GM12878 (cell line): ENCODE measurements around the gene RPGR. TPM values are rescaled to one million over a fixed set of nuclear protein-coding genes. Genes with fewer than 3 reads are reported as not detected.

ENCODE experiments used
- ATAC-seq: fragments of 200-7000 bp; cut with Tn5 transposase; 3 replicates; pipeline ENCODE4 v1.9.1; 2020; ENCODE audit warnings: mild to moderate bottlenecking, moderate library complexity
- BruUV-seq: library from RNA; stranded (reverse); fragments of 400-500 nt; replicated peaks from 2 replicates; lab custom pipeline; 2021; lab: Mats Ljungman, UMichigan
- CTCF ChIA-PET: fragments of 300-600 bp; sonication (Branson Sonifier 250); formaldehyde crosslinking; extraction: SDS; loops from one replicate; lab custom pipeline; 2021; ENCODE audit warnings: inconsistent platforms; lab: Yijun Ruan, JAX
- POLR2A ChIA-PET: fragments of 350-600 bp; formaldehyde crosslinking; extraction: SDS; loops from one replicate; lab custom pipeline; 2021; ENCODE audit warnings: inconsistent platforms; lab: Charles Lee
- RAD21 ChIA-PET: fragments of 300-600 bp; sonication (Branson Sonifier 250); formaldehyde crosslinking; loops from one replicate; lab custom pipeline; 2023; ENCODE audit warnings: antibody characterized with exemption; ENCODE audit not compliant: unreplicated experiment; lab: Charles Lee
- SMC1A ChIA-PET: fragments of 300-600 bp; sonication (Branson Sonifier 250); formaldehyde crosslinking; loops from one replicate; lab custom pipeline; 2023; ENCODE audit not compliant: unreplicated experiment, uncharacterized antibody; lab: Charles Lee
- DNase-seq: peaks from one replicate; pipeline ENCODE4 v3.0.0-alpha.2; 2011; ENCODE audit warnings: low read depth, low spot score
- FAIRE-seq: peaks from 3 replicates; lab custom pipeline; 2011; peaks lifted over from hg19 to GRCh38; lab: Jason Lieb, UNC
- H2AFZ ChIP-seq: 2 replicates; pipeline ENCODE4 v1.6.0; 2011; ENCODE audit warnings: low read depth, low read length, control low read depth; ENCODE audit not compliant: control insufficient read depth
- H3K27ac ChIP-seq: 2 replicates; pipeline ENCODE4 v1.5.1; 2011; ENCODE audit warnings: control low read depth; ENCODE audit not compliant: control insufficient read depth, insufficient read depth
- H3K27me3 ChIP-seq, 2 experiments: replicated peaks in 1 of 2; 2 replicates each; pipeline versions ENCODE4 v1.6.0 to v1.6.1; 2011; ENCODE audit warnings: low read length in 1 of 2; ENCODE audit not compliant: control insufficient read depth in 2 of 2, insufficient read depth in 2 of 2
- H3K36me3 ChIP-seq, 2 experiments: 2 replicates each; pipeline ENCODE4 v1.5.1; 2011; ENCODE audit warnings: low read length in 1 of 2; ENCODE audit not compliant: control insufficient read depth in 2 of 2, insufficient read depth in 2 of 2
- H3K4me1 ChIP-seq: 2 replicates; pipeline ENCODE4 v1.6.1; 2011; ENCODE audit warnings: mild to moderate bottlenecking, low read length, moderate library complexity, mixed read lengths; ENCODE audit not compliant: control insufficient read depth, insufficient read depth
- H3K4me2 ChIP-seq: 2 replicates; pipeline ENCODE4 v1.6.0; 2011; ENCODE audit warnings: control low read depth; ENCODE audit not compliant: control insufficient read depth, insufficient read depth
- H3K4me3 ChIP-seq: fragments of 200-600 bp; sonication (generic); 2 replicates; pipeline ENCODE4 v1.5.1; 2016
- H3K79me2 ChIP-seq: 2 replicates; pipeline ENCODE4 v1.6.0; 2011; ENCODE audit warnings: low read length; ENCODE audit not compliant: control insufficient read depth, insufficient read depth
- H3K9ac ChIP-seq: 2 replicates; pipeline ENCODE4 v1.8.0; 2011; ENCODE audit warnings: low read length, control low read depth, mixed read lengths; ENCODE audit not compliant: control insufficient read depth, insufficient read depth
- H3K9me3 ChIP-seq: replicated peaks from 3 replicates; pipeline ENCODE4 v1.5.1; 2011; ENCODE audit warnings: mild to moderate bottlenecking, low read length; ENCODE audit not compliant: control insufficient read depth, insufficient read depth
- H4K20me1 ChIP-seq: 2 replicates; pipeline ENCODE4 v1.6.0; 2011; ENCODE audit not compliant: control insufficient read depth, insufficient read depth
- EZH2 ChIP-seq: IDR thresholded peaks from 2 replicates; pipeline ENCODE4 v1.6.1; 2012; ENCODE audit warnings: low read depth, mild to moderate bottlenecking, control low read depth, inconsistent platforms, low read length, borderline replicate concordance; ENCODE audit not compliant: control insufficient read depth
- FOXK2 ChIP-seq: fragments of 450-650 bp; IDR thresholded peaks from 2 replicates; pipeline ENCODE4 v1.6.1; 2017; ENCODE audit warnings: mild to moderate bottlenecking, moderate library complexity
- POLR2AphosphoS5 ChIP-seq: IDR thresholded peaks from 2 replicates; pipeline ENCODE4 v1.6.1; 2011; ENCODE audit warnings: mild to moderate bottlenecking, low read length, inconsistent platforms
- RFX5 ChIP-seq: IDR thresholded peaks from 2 replicates; pipeline ENCODE4 v1.6.1; 2011; ENCODE audit warnings: low read depth, low read length, improper control_type of control experiment
- WGBS: methylation state at CpG from one replicate; pipeline ENCODE4 v1.1.6; 2016; ENCODE audit warnings: low lambda C conversion rate; ENCODE audit not compliant: insufficient replicate concordance, insufficient coverage; ENCODE audit errors: missing lambda C conversion rate; 5-methylcytosine and 5-hydroxymethylcytosine counted together
- in situ Hi-C: fragments of 300-500 bp; cut with MboI; formaldehyde crosslinking; loops from 9 replicates; pipeline ENCODE4 v1.14.3; 2018; ENCODE audit warnings: mixed read lengths
- intact Hi-C: fragments of 100-400 bp; cut with micrococcal nuclease; formaldehyde crosslinking; loops from one replicate; pipeline ENCODE4 v1.14.2; 2022; ENCODE audit not compliant: unreplicated experiment
- polyA plus RNA-seq, 11 experiments: library from polyadenylated mRNA; depleted of rRNA in 4 of 11; unstranded in 6 of 11; stranded (reverse) in 5 of 11; fragments of >200 nt; fragmentation: Nextera tagmentation in 4 of 11; fragmentation: Illumina TruSeq in 1 of 11; extraction: Ambion mirVana in 4 of 11; extraction: Trizol in 1 of 11; gene quantifications; 1 replicate in 1 of 11; 2 replicates in 10 of 11; pipeline versions ENCODE4 v1.2.1 to v1.2.3, GENCODE V29; 2011 to 2016; ENCODE audit warnings: inconsistent platforms in 2 of 11, missing spikeins in 2 of 11, low read depth in 1 of 11
- total RNA-seq, 4 experiments: library from RNA; depleted of rRNA in 3 of 4; stranded (reverse); fragments of >200 nt in 3 of 4; fragmentation: Illumina TruSeq in 1 of 4; extraction: Trizol in 1 of 4; gene quantifications; 2 replicates each; pipeline versions ENCODE4 v1.2.1 to v1.2.3, GENCODE V29; 2013 to 2021
- TF ChIP-seq, protein P1 (sequence below): IDR thresholded peaks from 2 replicates; pipeline ENCODE4 v1.6.1; 2012; ENCODE audit warnings: low read length, inconsistent platforms

The RPGR gene
- total and polyA plus RNA-seq, 10 of the 15 experiments (the other 5 are each of a cell fraction or from before 2014, with no cell fraction given), result 5.5 to 13.4 (median 7.6) TPM

DNA sequence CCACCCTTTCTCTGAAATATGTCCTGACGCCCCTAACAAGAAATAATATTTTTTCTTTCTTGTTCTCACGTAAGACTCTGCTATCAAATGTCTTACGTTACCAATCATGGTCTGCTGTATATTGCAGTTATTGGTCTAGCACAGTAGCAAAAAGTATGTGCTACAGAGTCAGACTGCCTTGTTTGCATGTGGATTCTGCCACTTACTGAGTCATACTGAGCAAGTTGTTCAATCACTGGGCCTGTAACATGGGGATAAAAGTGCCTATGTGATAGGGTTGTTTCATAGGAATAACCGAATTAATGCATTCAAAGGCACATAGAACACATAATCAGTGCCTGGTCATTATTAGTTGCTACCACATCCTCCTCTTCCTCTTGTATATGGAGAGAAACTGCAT lies 14.1 kb downstream of the RPGR start:
- ChIA-PET SMC1A (no interaction called here), POLR2A (no interaction called here), CTCF (no interaction called here), RAD21 (no interaction called here)
- no TSS peak for BruUV-seq
- H3K27ac ChIP-seq, result no peak overlapping the region
- H3K4me1 ChIP-seq, result no peaks in the 10 kb centered on the region
- no peak for FAIRE-seq
- no peak for DNase-seq
- H2AFZ ChIP-seq, result no peak overlapping the region
- no peaks in the 10 kb centered on the region for H3K79me2 ChIP-seq
- no peak for TF ChIP-seq EZH2
- intact Hi-C loops (no loop called here), in situ Hi-C loops (no loop called here)
- no peak overlapping the region for H3K4me2 ChIP-seq
- H3K36me3 ChIP-seq, result no peaks in the 10 kb centered on the region
- no peak for ATAC-seq
- no peaks in the 10 kb centered on the region for H3K9me3 ChIP-seq
- no peaks in the 10 kb centered on the region for H3K27me3 ChIP-seq
- no peak overlapping the region for H3K9ac ChIP-seq
- WGBS, result 34% methylated on average over 4 of the region's 4 CpGs
- H4K20me1 ChIP-seq, result no peaks in the 10 kb centered on the region
- H3K4me3 ChIP-seq, result no peak overlapping the region

DNA sequence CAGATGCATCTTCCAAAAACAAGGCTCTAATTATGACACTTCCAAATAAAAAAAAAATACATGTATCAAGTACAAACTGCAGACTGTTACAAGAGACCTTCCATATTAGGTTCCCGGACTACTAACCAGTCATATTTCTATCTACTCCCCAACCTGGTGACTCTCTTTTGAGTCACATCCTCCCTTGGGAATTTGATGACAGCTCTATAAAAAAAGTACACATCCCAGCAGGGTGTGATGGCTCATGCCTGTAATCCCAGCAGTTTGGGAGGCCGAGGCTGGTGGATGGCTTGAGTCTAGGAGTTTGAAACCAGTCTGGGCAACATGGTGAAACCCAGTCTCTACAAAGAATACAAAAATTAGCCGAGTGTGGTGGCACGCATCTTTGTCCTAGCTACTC lies 14.9 kb downstream of the RPGR start:
- ChIA-PET SMC1A (no interaction called here), POLR2A (no interaction called here), CTCF (no interaction called here), RAD21 (no interaction called here)
- 18% methylated on average over 4 of the region's 4 CpGs for WGBS
- no peak for DNase-seq
- H2AFZ ChIP-seq, result no peak overlapping the region
- FAIRE-seq, result no peak
- no peak for ATAC-seq
- no peak overlapping the region for H3K4me2 ChIP-seq
- intact Hi-C loops (no loop called here), in situ Hi-C loops (no loop called here)
- TF ChIP-seq POLR2AphosphoS5 (no peak), RFX5 (no peak), FOXK2 (no peak)
- TF ChIP-seq, protein P1, sequence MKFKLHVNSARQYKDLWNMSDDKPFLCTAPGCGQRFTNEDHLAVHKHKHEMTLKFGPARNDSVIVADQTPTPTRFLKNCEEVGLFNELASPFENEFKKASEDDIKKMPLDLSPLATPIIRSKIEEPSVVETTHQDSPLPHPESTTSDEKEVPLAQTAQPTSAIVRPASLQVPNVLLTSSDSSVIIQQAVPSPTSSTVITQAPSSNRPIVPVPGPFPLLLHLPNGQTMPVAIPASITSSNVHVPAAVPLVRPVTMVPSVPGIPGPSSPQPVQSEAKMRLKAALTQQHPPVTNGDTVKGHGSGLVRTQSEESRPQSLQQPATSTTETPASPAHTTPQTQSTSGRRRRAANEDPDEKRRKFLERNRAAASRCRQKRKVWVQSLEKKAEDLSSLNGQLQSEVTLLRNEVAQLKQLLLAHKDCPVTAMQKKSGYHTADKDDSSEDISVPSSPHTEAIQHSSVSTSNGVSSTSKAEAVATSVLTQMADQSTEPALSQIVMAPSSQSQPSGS, result no peak
- H3K27me3 ChIP-seq, result no peaks in the 10 kb centered on the region
- no peaks in the 10 kb centered on the region for H3K79me2 ChIP-seq
- H3K9me3 ChIP-seq, result no peaks in the 10 kb centered on the region
- no peak overlapping the region for H3K4me3 ChIP-seq
- no peaks in the 10 kb centered on the region for H3K4me1 ChIP-seq
- no TSS peak for BruUV-seq
- H3K9ac ChIP-seq, result no peak overlapping the region
- H3K27ac ChIP-seq, result no peak overlapping the region
- no peaks in the 10 kb centered on the region for H4K20me1 ChIP-seq
- H3K36me3 ChIP-seq, result no peaks in the 10 kb centered on the region
